SK-N-SH (cell line): ENCODE measurements around the gene PPP3R1. TPM values are rescaled to one million over a fixed set of nuclear protein-coding genes. Genes with fewer than 3 reads are reported as not detected.

Source experiments
- CTCF ChIA-PET: fragments of 300-600, 350-600 bp; formaldehyde crosslinking; extraction: SDS; loops from one replicate; lab custom pipeline; 2021; lab: Yijun Ruan, JAX
- POLR2A ChIA-PET: fragments of 350-600 bp; sonication (Branson Sonifier 250); formaldehyde crosslinking; extraction: SDS; loops from one replicate; lab custom pipeline; 2020; ENCODE audit warnings: antibody characterized with exemption, inconsistent platforms; lab: Yijun Ruan, JAX
- DNase-seq: peaks from one replicate; pipeline ENCODE4 v3.0.0; 2012
- H2AFZ ChIP-seq: fragments of 200-600 bp; sonication (generic); 2 replicates; pipeline ENCODE4 v1.8.1; 2016; ENCODE audit warnings: antibody characterized with exemption, mild to moderate bottlenecking, low read depth
- H3F3A ChIP-seq: fragments of 200-600 bp; sonication (generic); replicated peaks from 2 replicates; pipeline ENCODE3; 2016; ENCODE audit warnings: antibody characterized with exemption, mild to moderate bottlenecking; ENCODE audit not compliant: insufficient read depth
- H3K27ac ChIP-seq, 2 experiments: fragments of 200-500 bp in 1 of 2; fragments of 200-600 bp in 1 of 2; sonication (Bioruptor generic) in 1 of 2; sonication (generic), shearing (Covaris generic) in 1 of 2; 2 replicates each; pipeline versions ENCODE4 v1.5.1 to v1.6.1; 2014 to 2016; ENCODE audit warnings: low read depth in 2 of 2, inconsistent platforms in 1 of 2, low read length in 1 of 2, mild to moderate bottlenecking in 1 of 2, mixed read lengths in 1 of 2
- H3K27me3 ChIP-seq: fragments of 200-600 bp; sonication (generic), shearing (Covaris generic); 2 replicates; pipeline ENCODE4 v1.6.1; 2016; ENCODE audit warnings: mixed run types; ENCODE audit not compliant: insufficient read depth
- H3K36me3 ChIP-seq, 2 experiments: fragments of 200-500 bp in 1 of 2; fragments of 200-600 bp in 1 of 2; sonication (Bioruptor generic) in 1 of 2; sonication (generic) in 1 of 2; replicated peaks in 1 of 2; 2 replicates each; pipeline versions ENCODE3 to v1.5.1; 2014 to 2016; ENCODE audit warnings: low read length in 1 of 2, mild to moderate bottlenecking in 1 of 2; ENCODE audit not compliant: insufficient read depth in 2 of 2, control insufficient read depth in 1 of 2
- H3K4me1 ChIP-seq, 2 experiments: fragments of 200-500 bp in 1 of 2; fragments of 200-600 bp in 1 of 2; sonication (Bioruptor generic) in 1 of 2; sonication (generic), shearing (Covaris generic) in 1 of 2; 2 replicates each; pipeline versions ENCODE4 v1.5.1 to v1.6.1; 2014 to 2016; ENCODE audit warnings: low read depth in 1 of 2, low read length in 1 of 2, mixed run types in 1 of 2; ENCODE audit not compliant: insufficient read depth in 2 of 2, control insufficient read depth in 1 of 2
- H3K4me2 ChIP-seq: fragments of 200-600 bp; sonication (generic), shearing (Covaris generic); 2 replicates; pipeline ENCODE4 v1.6.1; 2017; ENCODE audit warnings: mixed run types
- H3K4me3 ChIP-seq, 2 experiments: fragments of 200-500 bp in 1 of 2; fragments of 200-600 bp in 1 of 2; sonication (Bioruptor generic) in 1 of 2; sonication (generic), shearing (Covaris generic) in 1 of 2; 2 replicates each; pipeline versions ENCODE4 v1.5.1 to v1.8.1; 2014 to 2016; ENCODE audit warnings: low read depth in 2 of 2, inconsistent platforms in 1 of 2, low read length in 1 of 2, mild to moderate bottlenecking in 1 of 2, mixed read lengths in 1 of 2, moderate library complexity in 1 of 2
- H3K79me2 ChIP-seq: fragments of 200-600 bp; sonication (generic); 2 replicates; pipeline ENCODE4 v1.8.1; 2017; ENCODE audit warnings: mild to moderate bottlenecking; ENCODE audit not compliant: insufficient read depth
- H3K9ac ChIP-seq: fragments of 200-600 bp; sonication (generic); 2 replicates; pipeline ENCODE4 v1.6.1; 2017; ENCODE audit warnings: mixed run types
- H3K9me2 ChIP-seq: fragments of 200-600 bp; sonication (generic); 2 replicates; pipeline ENCODE4 v1.6.1; 2017; ENCODE audit warnings: mixed run types
- H3K9me3 ChIP-seq: fragments of 200-600 bp; sonication (generic); 2 replicates; pipeline ENCODE4 v1.6.1; 2017; ENCODE audit warnings: mixed run types, mild to moderate bottlenecking, moderate library complexity
- H4K20me1 ChIP-seq: fragments of 200-600 bp; sonication (generic); 2 replicates; pipeline ENCODE4 v1.6.1; 2017; ENCODE audit warnings: mild to moderate bottlenecking, mixed run types; ENCODE audit not compliant: insufficient read depth
- CHD2 ChIP-seq: fragments of 150-350 bp; IDR thresholded peaks from 2 replicates; pipeline ENCODE4 v1.6.1; 2018; ENCODE audit warnings: low read length; ENCODE audit not compliant: partially characterized antibody
- EP300 ChIP-seq, 2 experiments: IDR thresholded peaks; 2 replicates each; pipeline versions ENCODE4 v1.4.0 to v1.6.1; 2012; ENCODE audit warnings: borderline replicate concordance in 1 of 2, low read depth in 1 of 2, low read length in 1 of 2
- EZH2phosphoT487 ChIP-seq: fragments of 200-600 bp; sonication (generic); IDR thresholded peaks from 2 replicates; pipeline ENCODE4 v1.6.1; 2017; ENCODE audit warnings: low read depth, mixed run types, mild to moderate bottlenecking, antibody characterized with exemption, moderate library complexity, borderline replicate concordance
- FOXM1 ChIP-seq: IDR thresholded peaks from 2 replicates; pipeline ENCODE4 v1.4.0; 2012; ENCODE audit warnings: low read depth, mild to moderate bottlenecking
- MEF2A ChIP-seq: IDR thresholded peaks from 2 replicates; pipeline ENCODE4 v1.4.0; 2012; ENCODE audit warnings: low read depth, borderline replicate concordance
- NFIC ChIP-seq: IDR thresholded peaks from 2 replicates; pipeline ENCODE4 v1.4.0; 2012; ENCODE audit warnings: borderline replicate concordance
- NRF1 ChIP-seq: IDR thresholded peaks from 2 replicates; pipeline ENCODE4 v1.6.1; 2012; ENCODE audit warnings: low read depth, mild to moderate bottlenecking, low read length
- POLR2AphosphoS5 ChIP-seq: IDR thresholded peaks from 2 replicates; pipeline ENCODE4 v1.6.1; 2012; ENCODE audit warnings: low read depth, low read length
- RAD21 ChIP-seq: IDR thresholded peaks from 2 replicates; pipeline ENCODE4 v1.6.1; 2012; ENCODE audit warnings: mild to moderate bottlenecking, low read length
- RFX5 ChIP-seq: IDR thresholded peaks from 2 replicates; pipeline ENCODE4 v1.6.1; 2012; ENCODE audit warnings: mild to moderate bottlenecking, improper control_type of control experiment, low read length
- RXRA ChIP-seq: IDR thresholded peaks from 2 replicates; pipeline ENCODE4 v1.4.0; 2012; ENCODE audit warnings: low read depth, mild to moderate bottlenecking, borderline replicate concordance
- SIN3A ChIP-seq: IDR thresholded peaks from 2 replicates; pipeline ENCODE4 v1.6.1; 2012; ENCODE audit warnings: low read depth, mild to moderate bottlenecking, low read length, moderate library complexity, borderline replicate concordance
- TCF12 ChIP-seq: IDR thresholded peaks from 2 replicates; pipeline ENCODE4 v1.4.0; 2012
- YY1 ChIP-seq: IDR thresholded peaks from 2 replicates; pipeline ENCODE4 v1.4.0; 2012; ENCODE audit warnings: low read depth, mild to moderate bottlenecking
- WGBS: methylation state at CpG from one replicate; pipeline ENCODE4 v1.1.6; 2017; ENCODE audit warnings: low lambda C conversion rate; 5-methylcytosine and 5-hydroxymethylcytosine counted together
- polyA plus RNA-seq, 3 experiments: library from polyadenylated mRNA; depleted of rRNA; stranded (reverse); fragments of >200 nt; gene quantifications; 2 replicates each; pipeline ENCODE4 v1.2.3, GENCODE V29; 2012
- TF ChIP-seq, protein P1 (sequence below): IDR thresholded peaks from 2 replicates; pipeline ENCODE4; 2012
- TF ChIP-seq, protein P2 (sequence below): IDR thresholded peaks from 2 replicates; pipeline ENCODE4 v1.4.0; 2012; ENCODE audit warnings: low read depth, borderline replicate concordance

PPP3R1 gene
- polyA plus RNA-seq, 1 of the 3 experiments (the other 2 are of a cell fraction) = 12.0 TPM

DNA sequence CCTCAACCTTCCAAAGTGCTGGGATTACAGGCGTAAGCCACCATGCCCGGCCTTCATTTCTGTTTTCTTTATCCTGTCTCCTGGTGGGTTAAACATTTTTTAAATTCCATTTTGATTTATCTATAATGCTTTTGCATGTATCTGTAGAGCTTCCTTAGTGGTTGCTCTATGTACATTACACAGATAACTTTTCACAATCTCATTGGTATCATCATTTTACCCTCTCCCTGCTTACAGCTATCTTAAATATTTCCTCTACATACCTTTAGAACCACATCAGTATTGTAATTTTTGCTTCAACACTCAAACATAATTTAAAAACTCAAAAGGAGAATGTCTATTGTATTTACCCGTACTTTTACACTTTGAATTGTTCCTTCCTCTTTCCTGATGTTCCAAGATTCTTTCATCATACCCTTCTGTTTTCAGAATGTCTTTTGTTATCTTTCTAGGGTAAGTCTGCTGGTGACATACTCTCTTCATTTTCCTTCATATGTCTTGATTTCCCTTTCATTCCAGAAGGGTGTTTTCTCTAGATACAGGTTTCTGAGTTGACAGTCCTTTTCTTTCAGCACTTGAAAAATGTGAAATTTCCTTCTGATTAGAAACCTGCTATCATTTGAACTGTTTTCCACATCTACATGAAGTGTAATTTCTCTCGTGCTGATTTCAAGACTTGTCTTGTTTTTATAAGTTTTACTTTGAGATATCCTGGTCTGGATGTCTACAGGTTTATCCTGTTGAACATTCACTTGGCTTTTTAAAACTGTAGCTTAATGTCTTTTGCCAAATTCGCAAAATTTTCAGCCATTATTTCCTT, 21.9 kb downstream of the PPP3R1 start:
- WGBS = 85% methylated on average over 5 of the region's 5 CpGs

DNA sequence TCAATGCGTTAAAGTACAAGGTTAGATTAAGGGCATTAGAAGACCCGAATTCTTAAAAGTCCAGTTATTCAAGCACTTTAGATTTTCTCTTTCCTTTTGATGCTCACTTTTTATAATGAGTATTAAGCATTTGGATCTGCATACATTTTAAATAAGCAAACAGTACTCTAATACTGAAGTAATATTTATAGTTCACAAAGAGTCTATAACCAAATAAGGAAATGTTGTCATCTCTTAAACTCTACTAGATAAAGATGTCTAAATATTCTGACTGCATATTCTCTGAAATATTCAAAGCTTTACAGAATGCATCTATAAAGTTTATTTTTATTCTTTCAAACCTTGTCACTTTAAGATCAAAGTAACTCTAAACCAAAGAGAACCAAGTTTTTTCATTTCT, 25.5 kb downstream of the PPP3R1 start:
- H3K9me2 ChIP-seq = no peaks in the 10 kb centered on the region
- no peak for DNase-seq
- peaks cover 24 to 27% of the 10 kb centered on the region in 2 experiments; a peak in 3 of 4 replicates for H3K4me1 ChIP-seq
- ChIA-PET POLR2A (no interaction called here), CTCF (interaction anchor here (1.0 to 2.2 kb wide), 4 partner anchors 9 to 56 kb away, joined by 4 to 11 read pairs (median 10); partner anchors contain the start of gene PPP3R1)
- H3F3A ChIP-seq = peaks cover 51% of the 10 kb centered on the region
- no peak overlapping the region for H3K9ac ChIP-seq
- peak overlapping the region in 1 of 2 experiments; percentile 9; a peak in 1 of 4 replicates for H3K27ac ChIP-seq
- TF ChIP-seq MEF2A (no peak), RAD21 (no peak), FOXM1 (no peak), YY1 (no peak), POLR2AphosphoS5 (no peak), EZH2phosphoT487 (no peak), EP300 (IDR thresholded peaks at IDR 0.05; ENCODE audit: borderline replicate concordance in 1 of 2, low read depth in 1 of 2, low read length in 1 of 2) (no peak), CHD2 (no peak), NFIC (no peak), NRF1 (no peak), RFX5 (no peak), RXRA (no peak), SIN3A (no peak)
- TF ChIP-seq, protein P1, sequence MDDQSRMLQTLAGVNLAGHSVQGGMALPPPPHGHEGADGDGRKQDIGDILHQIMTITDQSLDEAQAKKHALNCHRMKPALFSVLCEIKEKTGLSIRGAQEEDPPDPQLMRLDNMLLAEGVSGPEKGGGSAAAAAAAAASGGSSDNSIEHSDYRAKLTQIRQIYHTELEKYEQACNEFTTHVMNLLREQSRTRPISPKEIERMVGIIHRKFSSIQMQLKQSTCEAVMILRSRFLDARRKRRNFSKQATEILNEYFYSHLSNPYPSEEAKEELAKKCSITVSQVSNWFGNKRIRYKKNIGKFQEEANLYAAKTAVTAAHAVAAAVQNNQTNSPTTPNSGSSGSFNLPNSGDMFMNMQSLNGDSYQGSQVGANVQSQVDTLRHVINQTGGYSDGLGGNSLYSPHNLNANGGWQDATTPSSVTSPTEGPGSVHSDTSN = no peak
- TF ChIP-seq, protein P2, sequence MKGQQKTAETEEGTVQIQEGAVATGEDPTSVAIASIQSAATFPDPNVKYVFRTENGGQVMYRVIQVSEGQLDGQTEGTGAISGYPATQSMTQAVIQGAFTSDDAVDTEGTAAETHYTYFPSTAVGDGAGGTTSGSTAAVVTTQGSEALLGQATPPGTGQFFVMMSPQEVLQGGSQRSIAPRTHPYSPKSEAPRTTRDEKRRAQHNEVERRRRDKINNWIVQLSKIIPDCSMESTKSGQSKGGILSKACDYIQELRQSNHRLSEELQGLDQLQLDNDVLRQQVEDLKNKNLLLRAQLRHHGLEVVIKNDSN = no peak
- no peak overlapping the region for H3K4me3 ChIP-seq
- H3K79me2 ChIP-seq = peaks cover 100% of the 10 kb centered on the region
- H4K20me1 ChIP-seq = peaks cover 98% of the 10 kb centered on the region
- no peak overlapping the region for H2AFZ ChIP-seq
- 86% methylated on average over 2 of the region's 2 CpGs for WGBS
- H3K9me3 ChIP-seq = no peaks in the 10 kb centered on the region
- peaks cover 3 to 9% of the 10 kb centered on the region in 2 experiments for H3K36me3 ChIP-seq
- H3K27me3 ChIP-seq = no peaks in the 10 kb centered on the region
- H3K4me2 ChIP-seq = no peak overlapping the region

More for the DNA sequence above, 21.9 kb downstream of the PPP3R1 start:
- H3K4me3 ChIP-seq = no peak overlapping the region
- no peaks in the 10 kb centered on the region for H3K9me2 ChIP-seq
- H3K9ac ChIP-seq = no peak overlapping the region
- CTCF ChIA-PET = interaction anchor here (0.6 to 1.3 kb wide), 3 partner anchors 23 to 34 kb away, joined by 3 read pairs; no protein-coding TSS in a partner anchor
- H2AFZ ChIP-seq = no peak overlapping the region
- H3F3A ChIP-seq = peaks cover 34% of the 10 kb centered on the region
- no peak for DNase-seq
- peaks cover 98% of the 10 kb centered on the region for H3K79me2 ChIP-seq
- peak; percentile 21; the same call in 1 of the 2 replicates for TF ChIP-seq TCF12
- TF ChIP-seq SIN3A = no peak
- H3K9me3 ChIP-seq = no peaks in the 10 kb centered on the region
- H3K4me2 ChIP-seq = peak overlapping the region; percentile 37; the same call in 1 of the 2 replicates
- POLR2A ChIA-PET = no interaction called here
- peaks cover 94% of the 10 kb centered on the region for H4K20me1 ChIP-seq
- peaks cover 15 to 17% of the 10 kb centered on the region in 2 experiments; a peak in 3 of 4 replicates for H3K4me1 ChIP-seq
- no peaks in the 10 kb centered on the region for H3K27me3 ChIP-seq
- peak overlapping the region in 1 of 2 experiments; percentile 18; a peak in 2 of 4 replicates for H3K27ac ChIP-seq
- peaks cover 0 to 4% of the 10 kb centered on the region in 2 experiments for H3K36me3 ChIP-seq
